HL-60/S4 treated with retinoic acid at 250 ng/mL for 4 days and 3 days (cell line): ENCODE measurements around the gene UGDH.
"Not testable (repeated sequence)": the region's sequence is repeated elsewhere in the genome, so short reads cannot be mapped to it uniquely, and the experiment has no call there.

Experiments used
- in situ Hi-C: fragments of 300-500 bp; cut with MboI; formaldehyde crosslinking; loops from 2 replicates; pipeline ENCODE4 v1.7.0; 2022; ENCODE audit warnings: low sequenced_read_pairs

Gene UGDH

DNA sequence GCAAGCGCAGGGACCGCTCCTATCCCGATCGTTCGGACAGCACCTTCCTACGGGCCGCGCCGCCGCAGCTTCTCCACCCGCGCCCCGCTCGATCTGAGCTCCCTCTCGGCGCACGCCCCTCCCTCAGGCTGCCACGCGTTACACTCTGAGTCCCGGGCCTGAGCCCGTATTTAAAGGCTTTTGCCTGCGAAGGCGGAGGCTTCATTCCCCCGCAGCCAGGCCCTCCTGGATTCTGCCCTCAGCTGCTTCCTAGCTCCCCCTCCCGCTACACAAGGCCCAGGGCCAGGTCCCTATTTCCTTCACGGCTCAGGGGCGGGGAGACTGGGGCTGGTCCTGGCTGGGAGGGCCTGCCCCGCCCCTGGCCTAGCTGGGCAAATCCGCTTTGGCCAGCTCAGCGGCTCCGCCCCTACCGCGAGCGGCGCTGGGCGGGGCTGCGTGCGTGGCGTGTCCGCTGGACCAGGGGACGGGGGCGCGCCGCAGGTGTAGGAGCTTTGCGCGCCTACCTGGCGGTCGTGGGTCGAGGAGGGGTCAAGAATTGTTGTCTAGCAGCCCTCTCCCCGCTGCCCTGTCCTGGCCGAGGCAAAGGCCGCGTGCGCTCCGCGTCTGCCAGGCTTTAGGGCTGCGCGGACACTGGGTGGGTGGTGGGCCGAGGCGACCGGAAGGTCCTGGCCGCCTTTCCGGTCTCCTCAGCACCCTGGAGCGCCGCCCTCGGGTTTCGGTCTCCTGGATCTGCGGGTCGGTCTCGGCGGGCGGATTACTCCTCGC lies at the start of gene UGDH:
UGDH (minus strand) TSS at position 144 of the 765 bp plus-strand sequence. CDS start 5,927 bp downstream, outside the sequence.
- in situ Hi-C loops, result no loop called here

DNA sequence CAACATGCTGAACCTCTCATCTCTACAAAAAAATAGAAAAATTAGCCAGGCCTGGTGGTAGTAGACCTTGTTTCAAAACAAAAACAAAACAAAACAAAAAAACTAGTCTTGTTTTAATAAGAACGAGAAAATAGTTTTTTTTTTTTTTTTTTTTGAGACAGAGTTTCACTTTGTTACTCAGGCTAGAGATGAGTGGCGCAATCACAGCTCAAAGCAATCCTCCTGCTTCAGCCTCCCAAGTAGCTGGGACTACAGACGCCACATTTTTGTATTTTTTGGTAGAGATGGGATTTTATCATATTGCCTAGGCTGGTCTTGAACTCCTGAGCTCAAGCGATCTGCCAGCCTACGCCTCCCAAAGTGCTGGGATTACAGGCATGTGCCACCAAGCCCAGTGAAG lies 47.7 kb upstream of the UGDH start:
- in situ Hi-C loops, result no loop called here

DNA sequence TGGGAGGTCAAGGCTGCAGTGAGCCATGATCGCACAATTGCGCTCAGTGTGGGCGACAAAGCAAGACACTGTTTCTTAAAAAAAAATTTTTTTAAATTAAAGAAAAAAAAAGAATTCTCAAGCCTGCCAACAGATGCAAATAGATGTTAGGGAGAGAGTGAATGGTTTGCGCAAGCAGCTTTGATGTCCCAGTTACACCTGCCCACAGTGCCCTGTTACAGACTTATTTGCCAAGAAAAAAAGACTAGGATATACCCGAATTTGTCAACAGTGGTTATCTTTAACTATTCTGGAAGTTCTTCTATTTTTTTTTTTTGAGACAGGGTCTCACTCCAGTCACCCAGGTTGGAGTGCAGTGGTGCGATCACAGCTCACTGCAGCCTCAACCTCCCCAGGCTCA lies 44.3 kb upstream of the UGDH start:
- in situ Hi-C loops, result no loop called here

DNA sequence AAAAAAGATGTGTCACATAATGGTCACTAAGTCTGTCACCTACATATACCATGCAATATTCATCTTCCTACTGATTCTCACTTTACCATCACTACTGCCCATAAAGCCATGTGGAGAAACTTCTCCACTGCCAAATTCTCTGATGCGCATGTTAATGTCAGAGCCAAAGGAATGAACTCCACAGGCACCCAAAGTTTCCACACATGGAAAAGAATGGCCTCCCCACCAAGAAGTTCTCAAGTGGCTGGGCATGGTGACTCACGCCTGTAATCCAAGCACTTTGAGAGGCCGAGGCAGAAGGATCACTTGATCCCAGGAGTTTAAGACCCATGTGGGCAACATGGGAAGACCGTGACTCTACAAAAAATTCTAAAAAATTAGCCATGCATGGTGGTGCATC lies 43.8 kb upstream of the UGDH start:
- in situ Hi-C loops, result no loop called here

DNA sequence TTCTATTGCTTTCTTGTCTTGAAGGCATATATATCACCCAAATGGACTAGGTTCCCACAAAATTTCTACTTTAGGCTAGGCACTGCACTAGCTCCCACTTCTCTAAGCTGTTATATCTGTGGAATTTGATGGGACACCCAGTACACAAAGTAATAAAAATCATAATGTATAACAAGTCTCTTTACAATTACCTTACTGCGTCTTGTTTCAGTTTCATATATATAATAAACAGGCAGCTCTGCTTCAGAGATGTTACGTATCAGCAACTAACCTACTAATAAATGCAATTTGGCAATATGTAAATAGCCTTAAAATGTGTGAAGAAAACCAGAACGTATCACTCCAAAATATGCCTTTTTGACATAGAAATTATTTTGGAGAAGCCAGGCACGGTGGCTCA lies 42.0 kb upstream of the UGDH start:
- in situ Hi-C loops, result no loop called here

DNA sequence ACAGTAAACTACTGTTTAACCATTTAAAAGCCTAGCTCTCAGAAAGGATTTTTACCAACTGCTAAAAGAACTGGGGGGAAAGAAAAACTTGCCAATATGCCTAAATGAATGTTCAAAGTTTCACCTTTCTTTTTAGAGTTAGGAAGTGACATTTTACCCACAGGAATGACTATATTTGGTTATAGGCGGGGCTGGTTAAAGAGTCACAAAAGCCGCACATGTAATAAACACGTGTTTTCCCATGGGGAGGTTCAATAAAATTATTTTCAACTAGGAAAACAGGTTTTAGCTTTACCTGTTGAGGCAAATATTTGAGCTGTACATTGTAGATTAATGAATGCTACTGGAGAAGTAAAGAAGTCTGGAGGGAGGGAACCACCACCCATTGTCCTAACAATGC lies 41.6 kb upstream of the UGDH start:
- in situ Hi-C loops, result no loop called here

DNA sequence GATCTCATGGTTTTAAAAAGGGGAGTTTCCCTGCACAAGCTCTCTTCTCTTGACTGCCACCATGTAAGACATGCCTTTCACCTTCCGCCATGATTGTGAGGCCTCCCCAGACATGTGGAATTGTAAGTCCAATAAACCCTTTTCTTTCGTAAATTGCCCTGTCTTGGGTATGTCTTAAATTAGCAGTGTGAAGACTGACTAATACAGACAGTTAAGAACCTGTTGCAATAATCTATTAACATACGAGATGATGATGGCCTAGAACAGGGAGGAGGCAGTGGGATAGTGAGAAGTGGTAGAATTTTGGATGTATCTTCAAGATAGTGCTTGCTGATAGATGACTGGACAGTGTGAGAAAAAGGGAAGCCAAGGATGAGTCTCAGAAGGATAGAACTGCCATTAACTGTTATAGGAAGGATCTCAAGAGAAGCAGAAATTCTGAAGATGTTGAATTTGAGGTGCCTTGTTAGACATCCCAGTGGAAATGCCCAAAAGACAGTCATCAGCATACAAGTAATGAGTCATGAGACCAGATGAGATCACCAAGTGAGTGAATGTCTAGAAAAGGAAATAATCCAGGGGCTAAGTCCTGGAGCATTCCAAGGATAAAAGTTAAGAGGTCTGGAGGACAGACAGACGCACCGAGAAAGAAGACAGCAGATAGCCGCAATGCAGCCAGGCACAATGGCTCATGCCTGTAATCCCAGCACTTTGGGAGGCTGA lies 38.8 kb upstream of the UGDH start:
- in situ Hi-C loops, result no loop called here

DNA sequence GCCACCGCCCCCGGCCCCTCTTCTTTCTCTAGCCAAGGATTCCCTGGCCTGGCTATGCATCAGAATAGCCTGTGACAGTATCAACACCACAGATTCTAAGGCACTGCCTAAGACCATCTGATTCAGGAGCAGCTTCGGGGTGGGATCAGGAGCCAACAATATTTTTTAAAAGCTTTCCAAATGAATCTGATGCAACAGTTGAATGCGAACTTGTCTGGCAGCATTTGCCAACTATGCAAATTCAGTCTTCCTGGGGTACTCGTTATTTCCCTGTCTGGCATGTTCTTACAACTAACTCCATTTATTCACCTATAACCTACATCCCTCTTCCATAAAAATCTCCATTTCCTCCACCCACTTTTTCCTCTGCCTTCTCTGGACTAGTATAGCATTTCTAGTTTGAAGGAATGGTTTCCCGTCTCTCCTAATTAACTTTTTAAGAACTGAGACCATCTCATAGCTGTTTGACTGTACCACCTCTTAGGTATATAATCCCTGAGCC lies 36.2 kb upstream of the UGDH start:
- in situ Hi-C loops, result no loop called here

DNA sequence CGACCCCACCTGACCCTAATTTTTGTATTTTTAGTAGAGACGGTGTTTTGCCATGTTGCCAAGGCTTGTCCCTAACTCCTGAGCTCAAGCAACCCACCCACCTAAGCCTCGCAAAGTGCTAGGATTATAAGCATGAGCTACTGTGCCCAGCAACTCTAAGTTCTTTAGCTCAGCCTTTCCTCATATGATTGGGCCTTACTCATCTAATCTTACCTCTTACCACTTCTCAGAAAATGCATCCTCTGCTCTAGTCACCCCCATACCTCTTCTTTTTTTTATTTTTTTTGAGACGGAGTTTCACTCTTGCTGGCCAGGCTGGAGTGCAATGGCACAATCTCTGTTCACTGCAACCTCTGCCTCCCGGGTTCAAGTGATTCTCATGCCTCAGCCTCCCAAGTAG lies 35.6 kb upstream of the UGDH start:
- in situ Hi-C loops, result no loop called here

DNA sequence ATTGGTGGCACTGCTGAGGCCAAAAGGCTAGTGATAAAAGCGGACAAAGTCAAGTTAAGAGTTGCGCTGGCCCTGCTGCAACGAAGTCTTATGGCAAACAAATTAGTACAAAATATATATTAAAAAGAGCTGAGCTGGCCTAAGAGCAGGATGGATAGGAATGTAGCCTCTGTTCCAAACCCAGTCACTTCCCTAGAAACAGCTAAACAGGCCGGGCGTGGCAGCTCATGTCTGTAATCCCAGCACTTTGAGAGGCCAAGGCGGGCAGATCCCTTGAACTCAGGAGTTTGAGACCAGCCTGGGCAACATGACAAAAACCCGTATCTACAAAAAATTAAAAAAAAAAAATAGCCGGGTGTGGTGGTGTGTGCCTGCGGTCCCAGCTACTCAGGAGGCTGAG lies 32.4 kb upstream of the UGDH start:
- in situ Hi-C loops, result no loop called here

DNA sequence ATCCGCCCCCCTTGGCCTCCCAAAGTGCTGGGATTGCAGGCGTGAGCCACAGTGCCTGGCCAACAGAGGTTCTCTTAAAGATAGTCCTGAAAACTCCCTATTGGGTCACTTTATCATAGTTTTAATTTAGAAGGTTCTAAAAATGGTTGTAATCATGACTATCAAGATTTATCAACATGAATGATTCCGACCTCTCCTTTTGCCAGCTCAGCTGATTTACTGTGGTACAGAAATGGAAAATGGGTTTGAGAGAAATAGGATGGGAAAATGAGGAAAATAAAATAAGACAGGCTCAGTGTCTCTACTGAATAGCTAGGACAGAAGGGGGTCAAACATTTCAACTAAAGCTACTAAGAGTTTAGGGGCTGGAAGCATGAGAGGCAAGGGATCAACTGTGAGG lies 28.2 kb upstream of the UGDH start:
- in situ Hi-C loops, result no loop called here

DNA sequence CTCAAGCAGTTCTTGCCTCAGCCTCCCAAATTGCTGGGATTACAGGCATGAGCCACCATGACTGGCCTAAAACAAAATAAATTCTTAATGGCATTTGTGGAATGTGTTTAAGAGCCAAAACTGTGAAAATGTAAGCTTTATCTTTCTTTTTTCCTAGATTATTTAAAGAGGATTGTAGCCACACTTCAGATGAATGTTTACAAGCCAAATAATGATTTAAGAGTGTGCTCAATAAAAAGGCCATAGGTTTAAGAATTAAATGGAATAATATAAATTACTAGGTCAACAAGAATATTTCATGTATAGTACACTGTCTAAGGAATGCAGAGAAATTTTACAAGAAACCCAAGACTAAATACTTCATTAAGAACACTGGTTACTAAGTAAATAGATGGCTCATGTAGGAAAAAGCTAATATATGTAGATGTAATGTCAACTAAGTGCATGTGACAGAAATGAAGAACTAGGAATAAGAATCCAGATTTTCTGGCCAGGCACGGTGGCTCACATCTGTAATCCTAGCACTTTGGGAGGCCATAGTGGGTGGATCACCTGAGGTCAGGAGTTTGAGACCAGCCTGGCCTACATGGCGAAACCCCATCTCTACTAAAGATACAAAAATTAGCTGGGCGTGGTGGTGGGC lies 21.3 kb upstream of the UGDH start:
- in situ Hi-C loops, result no loop called here

DNA sequence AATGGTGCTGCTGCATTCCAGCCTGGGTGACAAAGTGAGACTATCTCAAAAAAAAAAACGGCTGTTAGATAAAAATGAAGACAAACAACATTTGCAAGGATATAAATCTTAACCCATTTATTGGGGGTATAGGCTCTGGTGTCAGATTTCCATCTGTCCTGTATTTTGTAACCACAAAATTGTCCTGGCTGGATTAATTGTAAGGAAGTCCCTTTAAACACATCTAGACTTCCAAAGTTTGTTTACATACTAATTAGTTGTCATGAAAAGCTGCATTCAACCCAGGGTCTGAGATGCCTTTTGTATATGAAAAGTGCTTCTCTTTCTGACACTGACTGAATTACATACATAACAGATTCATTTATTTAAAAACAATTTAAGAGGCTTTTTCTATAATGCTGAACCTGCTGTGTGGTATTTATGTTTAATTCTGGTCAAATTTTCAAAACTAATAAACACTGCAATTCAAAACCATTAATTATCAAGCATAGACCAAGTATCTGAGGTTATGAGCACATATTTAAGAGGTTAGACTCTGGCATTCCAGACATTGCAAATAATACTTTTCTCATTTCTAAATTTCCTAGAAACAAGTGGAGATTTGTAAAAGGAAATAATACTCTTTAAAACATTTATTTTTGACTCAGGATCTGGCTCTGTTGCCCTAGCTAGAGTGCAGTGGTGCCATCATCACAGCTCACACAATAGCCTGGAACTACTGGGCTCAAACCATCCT lies 17.5 kb upstream of the UGDH start:
- in situ Hi-C loops, result no loop called here

DNA sequence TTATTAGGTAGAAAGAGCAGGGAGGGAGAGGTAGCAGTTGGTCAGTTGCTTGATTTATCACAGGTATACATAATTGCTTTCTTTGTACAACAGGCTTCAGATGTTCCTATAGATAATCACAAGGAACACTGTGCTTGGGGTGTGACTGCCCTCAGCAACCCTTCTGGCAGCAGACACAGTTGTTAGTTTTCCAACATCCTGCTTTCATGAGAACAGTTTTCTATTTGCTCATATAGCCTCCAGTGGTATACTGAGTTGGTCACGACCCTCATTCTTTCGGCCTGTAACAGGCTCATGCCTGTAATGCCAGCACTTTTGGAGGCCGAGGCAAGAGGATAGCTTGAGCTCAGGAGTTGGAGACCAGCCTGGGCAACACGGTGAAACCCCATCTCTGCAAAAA lies 16.8 kb upstream of the UGDH start:
- in situ Hi-C loops, result not testable (repeated sequence)

DNA sequence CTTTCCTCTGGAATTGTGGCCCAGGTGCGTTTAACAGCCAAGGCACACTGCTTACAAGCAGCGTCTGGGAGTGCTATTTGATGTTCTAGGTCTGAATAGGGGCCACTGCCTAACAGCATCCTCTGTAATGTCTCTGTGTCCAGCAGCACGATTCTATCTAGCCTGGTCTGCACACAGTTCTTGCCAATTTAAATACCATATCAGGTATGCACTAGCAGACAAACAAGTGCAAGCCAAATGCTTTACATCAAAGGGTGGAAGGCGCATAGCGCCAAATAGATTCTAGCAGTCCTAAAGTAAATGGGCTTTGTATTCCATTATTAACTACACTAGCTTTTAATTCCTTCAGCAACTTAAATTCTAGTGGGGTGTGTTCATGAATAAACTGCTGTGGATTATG lies 15.8 kb upstream of the UGDH start:
- in situ Hi-C loops, result no loop called here

DNA sequence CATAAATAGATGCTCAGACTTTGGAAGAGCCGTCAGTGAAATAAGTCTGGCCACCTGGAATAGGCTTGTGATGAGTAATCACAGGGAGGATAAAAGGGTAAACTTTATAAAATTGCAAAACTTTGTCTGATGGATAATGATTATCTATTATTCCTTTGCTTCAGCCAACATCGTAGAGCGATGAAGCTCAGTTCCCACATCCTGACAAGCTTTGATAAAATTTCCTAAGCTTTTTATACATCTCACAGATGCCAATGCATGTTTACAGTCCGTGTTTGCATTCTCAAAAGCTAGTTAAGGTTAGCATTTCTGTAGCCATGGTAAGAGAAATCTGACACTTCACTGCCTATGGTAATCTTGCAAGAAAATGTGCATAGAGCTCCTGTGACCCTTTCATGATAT lies 15.4 kb upstream of the UGDH start:
- in situ Hi-C loops, result no loop called here

DNA sequence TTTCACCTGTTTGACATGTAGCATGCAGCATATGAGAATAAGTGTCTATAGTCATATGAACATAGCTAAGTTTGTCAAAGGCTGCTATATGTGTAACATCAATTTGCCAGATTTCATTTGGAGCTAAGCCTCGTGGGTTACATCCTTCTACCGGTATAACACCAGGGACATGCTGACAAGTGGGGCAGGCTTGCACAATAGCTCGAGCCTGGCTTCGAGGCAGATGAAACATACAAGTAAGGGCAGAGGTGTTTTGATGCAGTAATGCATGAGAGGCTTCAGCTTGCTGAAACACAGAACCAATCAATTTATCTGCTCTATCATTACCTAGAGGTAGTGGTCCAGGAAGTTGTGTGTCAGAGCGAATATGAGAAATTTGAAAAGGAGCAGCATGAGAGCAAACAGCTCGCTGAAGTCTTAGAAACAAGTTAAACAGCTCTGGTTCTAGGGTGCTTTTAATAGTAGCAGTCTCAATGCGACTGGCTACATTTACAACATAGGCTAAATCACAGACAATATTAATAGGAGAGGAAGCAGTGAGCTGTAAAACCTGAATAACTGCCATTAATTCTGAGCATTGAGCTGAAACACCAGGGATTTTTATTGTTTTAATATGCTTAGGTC lies 14.9 kb upstream of the UGDH start:
- in situ Hi-C loops, result no loop called here

DNA sequence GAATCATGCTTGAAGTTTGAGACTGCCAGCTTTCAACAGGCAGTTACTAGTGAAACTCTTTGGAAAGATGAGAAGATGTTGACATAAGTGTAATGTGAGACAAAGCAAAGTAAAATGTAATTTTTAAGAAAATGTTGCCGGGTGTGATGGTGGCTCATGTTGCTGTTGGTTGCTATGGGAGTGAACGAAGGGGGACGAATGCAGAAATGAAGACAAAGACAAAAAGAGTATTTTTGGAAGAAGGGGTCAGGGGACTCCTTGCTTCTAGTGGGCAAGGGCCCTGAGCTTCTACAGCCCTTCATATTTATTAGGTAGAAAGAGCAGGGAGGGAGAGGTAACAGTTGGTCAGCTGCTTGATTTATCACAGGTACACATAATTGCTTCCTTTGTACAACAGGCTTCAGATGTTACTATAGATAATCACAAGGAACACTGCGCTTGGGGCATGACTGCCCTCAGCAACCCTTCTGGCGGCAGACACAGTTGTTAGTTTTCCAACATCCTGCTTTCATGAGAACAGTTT lies 11.9 kb upstream of the UGDH start:
- in situ Hi-C loops, result no loop called here

DNA sequence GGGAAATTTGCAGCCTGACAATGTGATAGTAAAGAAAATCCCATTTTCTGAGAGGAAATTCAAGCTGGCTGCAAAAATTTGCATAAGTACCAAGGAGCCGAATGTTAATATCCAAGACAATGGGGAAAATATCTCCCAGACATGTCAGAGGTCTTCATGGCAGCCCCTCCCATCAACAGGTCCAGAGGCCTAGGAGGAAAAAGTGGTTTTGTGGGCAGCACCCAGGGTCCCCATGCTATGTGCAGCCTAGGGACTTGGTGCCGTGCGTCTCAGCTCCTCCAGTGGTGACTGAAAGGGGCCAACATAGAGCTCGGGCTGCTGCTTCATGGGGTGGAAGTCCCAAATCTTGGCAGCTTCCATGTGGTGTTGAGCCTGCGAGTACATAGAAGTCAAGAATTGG lies 6.3 kb upstream of the UGDH start:
- in situ Hi-C loops, result no loop called here

DNA sequence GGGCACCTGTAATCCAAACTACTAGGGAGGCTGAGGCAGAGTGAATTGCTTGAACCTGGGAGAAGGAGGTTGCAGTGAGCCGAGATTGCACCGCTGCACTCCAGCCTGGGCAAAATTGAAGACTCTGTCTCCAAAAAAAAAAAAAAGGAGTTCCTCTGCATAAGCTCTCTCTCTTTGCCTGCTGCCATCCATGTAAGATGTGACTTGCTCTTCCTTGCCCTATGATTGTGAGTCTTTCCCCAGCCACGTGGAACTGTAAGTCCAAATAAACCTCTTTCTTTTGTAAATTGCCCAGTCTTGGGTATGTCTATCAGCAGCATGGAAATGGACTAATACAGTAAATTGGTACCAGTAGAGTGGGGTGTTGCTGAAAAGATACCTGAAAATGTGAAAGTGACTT lies 5.0 kb upstream of the UGDH start:
- in situ Hi-C loops, result not testable (repeated sequence)

DNA sequence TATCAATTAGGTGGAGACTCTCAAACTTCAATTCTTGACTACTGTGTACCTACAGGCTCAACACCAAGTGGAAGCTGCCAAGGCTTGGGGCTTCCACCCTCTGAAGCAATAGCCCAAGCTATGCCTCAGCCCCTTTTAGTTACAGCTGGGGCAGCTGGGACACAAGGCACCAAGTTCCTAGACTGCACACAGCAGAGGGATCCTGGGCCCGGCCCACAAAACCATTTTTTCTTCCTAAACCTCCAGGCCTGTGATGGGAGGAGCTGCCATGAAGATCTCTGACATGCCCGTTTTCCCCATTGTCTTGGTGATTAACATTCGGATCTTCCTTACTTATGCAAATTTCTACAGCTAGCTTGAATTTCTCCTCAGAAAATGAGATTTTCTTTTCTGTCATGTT lies 3.4 kb upstream of the UGDH start:
- in situ Hi-C loops, result no loop called here
